ENCODE data around the gene NBL1.

The NBL1 gene

DNA sequence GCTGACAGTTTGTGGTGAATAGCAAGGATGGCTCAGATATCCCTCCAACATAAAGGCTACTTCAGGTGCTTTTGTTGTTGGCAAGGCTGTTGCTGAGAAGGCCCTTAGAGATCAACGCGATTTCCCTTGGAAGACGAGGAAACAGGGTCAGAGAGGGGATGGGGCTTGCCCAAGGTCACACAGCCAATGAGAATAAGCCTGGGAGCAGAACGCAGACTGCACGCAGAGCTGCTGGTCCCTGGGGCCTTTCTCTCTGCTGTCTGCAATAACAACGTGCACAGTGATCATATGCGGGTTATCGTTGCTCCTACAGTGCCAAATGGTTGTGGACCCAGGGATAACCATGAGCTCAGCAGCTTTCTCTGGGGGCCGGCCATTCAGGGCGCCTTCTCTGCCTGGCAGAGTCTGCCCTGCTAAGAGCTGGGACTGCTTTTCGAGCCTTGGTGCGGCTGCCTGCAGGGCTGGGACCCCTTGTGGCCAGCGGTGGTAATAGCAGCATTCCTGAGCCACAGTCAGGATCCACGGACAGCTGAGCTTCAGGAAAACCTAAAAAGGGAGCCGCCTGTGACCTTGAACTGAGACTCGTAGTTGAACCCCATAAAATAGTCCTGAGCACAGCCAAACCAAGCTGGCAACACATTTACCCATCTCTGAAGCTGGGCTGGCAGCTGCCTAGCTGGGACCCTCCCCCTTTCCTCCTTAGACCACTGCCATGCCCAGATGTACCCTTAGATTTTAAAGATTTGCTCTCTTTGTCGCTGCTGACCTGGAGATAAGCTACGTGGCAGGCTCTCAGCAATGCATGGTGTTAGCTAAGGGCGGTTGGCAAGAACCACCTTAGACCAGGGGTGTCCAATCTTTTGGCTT is 60.4 kb downstream of the NBL1 start:
- TF ChIP-seq CTCF (IDR thresholded peaks at IDR 0.05; ENCODE audit: low read depth, low read length) = peak; percentile 84
- no peak for TF ChIP-seq MYC (IDR thresholded peaks at IDR 0.05; ENCODE audit: low read depth, low read length)
- no peak for TF ChIP-seq POLR2A (IDR thresholded peaks at IDR 0.05; ENCODE audit: extremely low read depth, insufficient read length)
- TF ChIP-seq MAX (IDR thresholded peaks at IDR 0.05; ENCODE audit: low read depth, low read length) = no peak
- peak; percentile 52 for DNase-seq (ENCODE audit: low read depth)
- H3K4me3 ChIP-seq (ENCODE audit: low read depth, low read length) = no peak overlapping the region

DNA sequence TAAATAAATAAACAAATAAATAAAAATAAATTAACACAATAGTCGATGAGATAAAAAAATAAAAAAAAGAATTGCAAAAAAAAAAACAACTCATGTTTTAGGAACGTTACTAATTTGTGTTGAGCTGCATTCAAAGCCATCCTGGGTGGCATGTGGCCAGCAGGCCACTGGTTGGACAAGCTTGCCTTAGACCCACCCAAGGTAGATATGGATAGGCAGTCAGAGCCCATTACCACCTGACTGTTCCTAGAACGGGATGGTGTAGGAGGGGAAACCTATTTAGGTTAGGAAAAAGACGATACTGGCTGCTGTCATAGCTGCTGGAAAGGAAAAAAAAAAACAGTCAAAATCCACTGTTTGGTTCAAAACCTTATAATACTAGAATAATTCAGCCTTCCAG is 61.4 kb downstream of the NBL1 start:
- H3K4me3 ChIP-seq (ENCODE audit: low read depth, low read length) = no peak overlapping the region
- no peak for DNase-seq (ENCODE audit: low read depth)

DNA sequence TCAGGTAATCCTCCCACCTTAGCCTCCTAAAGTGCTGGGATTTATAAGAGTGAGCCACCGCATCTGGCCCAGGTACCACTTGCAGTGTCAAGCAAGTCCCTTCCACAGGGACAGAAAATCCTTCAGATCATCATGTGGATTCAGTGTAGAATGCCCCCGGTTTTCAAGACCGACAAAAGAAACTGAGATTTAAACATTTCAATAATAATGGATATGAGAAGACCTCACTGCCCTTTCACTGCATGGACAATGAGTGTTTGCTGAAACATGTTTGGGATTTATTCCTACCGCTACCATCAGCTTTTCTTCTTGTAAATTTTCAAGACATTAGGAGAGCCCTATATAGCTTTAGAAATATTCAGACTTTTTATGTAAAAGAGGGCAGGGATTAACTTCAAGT is 62.0 kb downstream of the NBL1 start:
- no peak overlapping the region for H3K4me3 ChIP-seq (ENCODE audit: low read depth, low read length)
- DNase-seq (ENCODE audit: low read depth) = no peak
- no peak for TF ChIP-seq CTCF (IDR thresholded peaks at IDR 0.05; ENCODE audit: low read depth, low read length)
- no peak for TF ChIP-seq POLR2A (IDR thresholded peaks at IDR 0.05; ENCODE audit: extremely low read depth, insufficient read length)
- TF ChIP-seq MAX (IDR thresholded peaks at IDR 0.05; ENCODE audit: low read depth, low read length) = no peak
- TF ChIP-seq MYC (IDR thresholded peaks at IDR 0.05; ENCODE audit: low read depth, low read length) = no peak

More for the DNA sequence above, 61.4 kb downstream of the NBL1 start:
- TF ChIP-seq MAX (IDR thresholded peaks at IDR 0.05; ENCODE audit: low read depth, low read length) = no peak
- no peak for TF ChIP-seq MYC (IDR thresholded peaks at IDR 0.05; ENCODE audit: low read depth, low read length)
- TF ChIP-seq CTCF (IDR thresholded peaks at IDR 0.05; ENCODE audit: low read depth, low read length) = no peak
- no peak for TF ChIP-seq POLR2A (IDR thresholded peaks at IDR 0.05; ENCODE audit: extremely low read depth, insufficient read length)

Measured in NB4 (cell line).